Endothelial cell of umbilical vein (primary cell): ENCODE data around the gene SCAPER.

Source experiments
- EZH2 ChIP-seq: IDR thresholded peaks from 2 replicates; pipeline ENCODE4 v1.6.1; 2012; ENCODE audit warnings: borderline replicate concordance, low read depth, mild to moderate bottlenecking, moderate library complexity, low read length, inconsistent platforms; ENCODE audit not compliant: severe bottlenecking
- POLR2A ChIP-seq: IDR thresholded peaks from 2 replicates; pipeline ENCODE4 v1.6.1; 2012; ENCODE audit warnings: low read depth, mild to moderate bottlenecking, control low read depth, low read length
- POLR2AphosphoS5 ChIP-seq: IDR thresholded peaks from 2 replicates; pipeline ENCODE4 v1.6.1; 2012; ENCODE audit warnings: low read depth, mild to moderate bottlenecking, control low read depth, low read length, moderate library complexity; ENCODE audit not compliant: insufficient read depth
- TF ChIP-seq, protein P1 (sequence below), 2 donors: IDR thresholded peaks; 1 replicate in 1 of 2; 2 replicates in 1 of 2; pipeline ENCODE4 v1.5.1; 2011; ENCODE audit warnings: low read length in 2 of 2, mild to moderate bottlenecking in 2 of 2, moderate library complexity in 2 of 2, control low read depth in 1 of 2, inconsistent platforms in 1 of 2, low read depth in 1 of 2; ENCODE audit not compliant: insufficient read depth in 1 of 2; ENCODE audit errors: extremely low read depth in 1 of 2

DNA sequence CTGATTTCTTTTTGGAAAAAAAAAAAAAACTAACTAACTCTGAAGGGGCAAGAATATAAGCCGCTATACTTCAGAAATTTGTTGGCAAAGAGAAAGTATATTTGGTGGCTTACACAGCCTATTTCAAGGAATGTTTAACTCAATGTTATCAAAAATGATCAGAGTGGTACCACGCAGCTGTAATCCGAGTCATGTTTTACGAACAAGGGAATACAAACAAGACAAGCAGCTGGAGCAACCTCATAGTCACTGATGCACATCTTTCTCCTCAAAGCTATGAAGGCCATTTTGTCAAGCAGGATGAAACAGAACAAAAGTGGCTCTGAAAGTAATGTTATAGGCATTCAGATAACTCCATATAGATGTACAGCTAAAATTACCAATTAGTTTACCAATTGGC, 81.2 kb downstream of the SCAPER start:
- no peak for TF ChIP-seq POLR2A
- TF ChIP-seq, protein P1, sequence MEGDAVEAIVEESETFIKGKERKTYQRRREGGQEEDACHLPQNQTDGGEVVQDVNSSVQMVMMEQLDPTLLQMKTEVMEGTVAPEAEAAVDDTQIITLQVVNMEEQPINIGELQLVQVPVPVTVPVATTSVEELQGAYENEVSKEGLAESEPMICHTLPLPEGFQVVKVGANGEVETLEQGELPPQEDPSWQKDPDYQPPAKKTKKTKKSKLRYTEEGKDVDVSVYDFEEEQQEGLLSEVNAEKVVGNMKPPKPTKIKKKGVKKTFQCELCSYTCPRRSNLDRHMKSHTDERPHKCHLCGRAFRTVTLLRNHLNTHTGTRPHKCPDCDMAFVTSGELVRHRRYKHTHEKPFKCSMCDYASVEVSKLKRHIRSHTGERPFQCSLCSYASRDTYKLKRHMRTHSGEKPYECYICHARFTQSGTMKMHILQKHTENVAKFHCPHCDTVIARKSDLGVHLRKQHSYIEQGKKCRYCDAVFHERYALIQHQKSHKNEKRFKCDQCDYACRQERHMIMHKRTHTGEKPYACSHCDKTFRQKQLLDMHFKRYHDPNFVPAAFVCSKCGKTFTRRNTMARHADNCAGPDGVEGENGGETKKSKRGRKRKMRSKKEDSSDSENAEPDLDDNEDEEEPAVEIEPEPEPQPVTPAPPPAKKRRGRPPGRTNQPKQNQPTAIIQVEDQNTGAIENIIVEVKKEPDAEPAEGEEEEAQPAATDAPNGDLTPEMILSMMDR (IDR thresholded peaks at IDR 0.05; ENCODE audit: extremely low read depth in 1 of 2, insufficient read depth in 1 of 2, low read depth in 1 of 2, low read length in 2 of 2): no peak
- TF ChIP-seq EZH2: no peak
- no peak for TF ChIP-seq POLR2AphosphoS5
